ENCODE measurements around the gene RAB9A. TPM values are rescaled to one million over a fixed set of nuclear protein-coding genes. Genes with fewer than 3 reads are reported as not detected.

The RAB9A gene
- total RNA-seq, 1 experiment from 2014 or later, result 15.3 TPM

GRCh38 chrX:13759152-13759718, 70.3 kb downstream of the RAB9A start:
- BruUV-seq (replicated peaks), result no TSS peak
- in situ Hi-C loops (cut with HindIII; ENCODE audit: low pct_unique_long_range_greater_than_20kb, low sequenced_read_pairs), result no loop called here
- H3K27ac ChIP-seq (ENCODE audit: low read length), result no peak overlapping the region
- ChIA-PET POLR2A (no interaction called here), CTCF (no interaction called here)
- DNase-seq (ENCODE audit: low read depth, low spot score) (no peak), ATAC-seq (no peak)
- no peaks in the 10 kb centered on the region for H3K9me3 ChIP-seq (ENCODE audit: control insufficient read depth, insufficient read depth, low read depth, low read length)
- intact Hi-C loops (cut with micrococcal nuclease; ENCODE audit: unreplicated experiment), result no loop called here
- H3K36me3 ChIP-seq (ENCODE audit: control insufficient read depth, insufficient read depth, low read length), result peaks cover 5% of the 10 kb centered on the region
- H3K4me1 ChIP-seq (ENCODE audit: control insufficient read depth, insufficient read depth, low read length), result no peaks in the 10 kb centered on the region
- no peak for TF ChIP-seq SIN3A (IDR thresholded peaks at IDR 0.05; ENCODE audit: borderline replicate concordance, insufficient read depth, low read depth, low read length)
- TF ChIP-seq POLR2AphosphoS5 (IDR thresholded peaks at IDR 0.05; ENCODE audit: low read depth, low read length), result no peak
- TF ChIP-seq TCF7L2 (IDR thresholded peaks at IDR 0.05; ENCODE audit: low read depth, low read length), result no peak
- TF ChIP-seq CTCF (IDR thresholded peaks at IDR 0.05), result no peak
- TF ChIP-seq REST (IDR thresholded peaks at IDR 0.05; ENCODE audit: insufficient read depth in 1 of 2, low read depth in 2 of 2, low read length in 1 of 2), result no peak
- H3K27me3 ChIP-seq (ENCODE audit: control insufficient read depth, insufficient read depth, low read length), result no peaks in the 10 kb centered on the region
- H3K4me3 ChIP-seq (ENCODE audit: low read depth in 2 of 2, low read length in 2 of 2), result no peak overlapping the region

Other genes with a start within 250 kb of the RAB9A start
- not detected for gene EGFL6, start 119.5 kb upstream of the RAB9A start, total RNA-seq (2021; ENCODE audit: unreplicated experiment)
- 0.92 TPM for gene TCEANC, start 36.0 kb upstream of the RAB9A start, total RNA-seq (2021; ENCODE audit: unreplicated experiment)
- gene TRAPPC2, start 45.5 kb downstream of the RAB9A start, total RNA-seq (2021; ENCODE audit: unreplicated experiment), result 11.4 TPM
- 22.8 TPM for gene OFD1, start 45.6 kb downstream of the RAB9A start, total RNA-seq (2021; ENCODE audit: unreplicated experiment)
- gene GPM6B, start 128.0 kb downstream of the RAB9A start, total RNA-seq (2021; ENCODE audit: unreplicated experiment), result not detected